Loucy (cell line): ENCODE results near the gene UBALD2.
A peak's percentile ranks its signal among the peaks of the same experiment; 100 is the strongest.
"Not testable (repeated sequence)": the region's sequence is repeated elsewhere in the genome, so short reads cannot be mapped to it uniquely, and the experiment has no call there.

Source experiments
- H2AFZ ChIP-seq: fragments of 200-600 bp; sonication (generic); 2 replicates; pipeline ENCODE4 v1.6.0; 2016; ENCODE audit warnings: antibody characterized with exemption, mild to moderate bottlenecking, low read length, moderate library complexity
- H3F3A ChIP-seq: fragments of 200-600 bp; 2 replicates; pipeline ENCODE4 v1.6.0; 2016; ENCODE audit warnings: antibody characterized with exemption, low read depth, mild to moderate bottlenecking
- H3K27me3 ChIP-seq: fragments of 200-600 bp; sonication (generic); 2 replicates; pipeline ENCODE4 v1.6.1; 2014; ENCODE audit warnings: low read length, mild to moderate bottlenecking; ENCODE audit not compliant: insufficient read depth, poor library complexity, severe bottlenecking
- H3K36me3 ChIP-seq: fragments of 200-600 bp; sonication (generic); 2 replicates; pipeline ENCODE4 v1.6.1; 2016; ENCODE audit warnings: low read length; ENCODE audit not compliant: insufficient read depth
- H3K4me1 ChIP-seq: fragments of 200-600 bp; sonication (generic); 2 replicates; pipeline ENCODE4 v1.5.1; 2014; ENCODE audit warnings: low read length, mild to moderate bottlenecking; ENCODE audit not compliant: insufficient read depth, poor library complexity, severe bottlenecking
- H3K4me2 ChIP-seq: fragments of 200-600 bp; sonication (generic); 2 replicates; pipeline ENCODE4 v1.6.0; 2014; ENCODE audit warnings: antibody characterized with exemption, low read length, low read depth, mild to moderate bottlenecking; ENCODE audit not compliant: poor library complexity, severe bottlenecking
- H3K4me3 ChIP-seq: fragments of 200-600 bp; sonication (generic); 2 replicates; pipeline ENCODE4 v1.5.1; 2014; ENCODE audit warnings: low read length, mild to moderate bottlenecking, mixed read lengths; ENCODE audit not compliant: poor library complexity, severe bottlenecking
- H3K79me2 ChIP-seq: fragments of 200-600 bp; sonication (generic); 2 replicates; pipeline ENCODE4 v1.6.1; 2014; ENCODE audit warnings: low read length; ENCODE audit not compliant: insufficient read depth
- H3K9ac ChIP-seq: fragments of 200-600 bp; sonication (generic); 2 replicates; pipeline ENCODE4 v1.6.0; 2014; ENCODE audit warnings: mild to moderate bottlenecking, low read depth, low read length, moderate library complexity; ENCODE audit not compliant: poor library complexity, severe bottlenecking
- H3K9me2 ChIP-seq: fragments of 200-600 bp; sonication (generic); replicated peaks from 2 replicates; pipeline ENCODE4 v1.6.1; 2016; ENCODE audit warnings: low read depth, low read length, mixed read lengths
- H3K9me3 ChIP-seq: fragments of 200-600 bp; sonication (generic); 2 replicates; pipeline ENCODE4 v1.6.1; 2014; ENCODE audit warnings: mild to moderate bottlenecking, antibody characterized with exemption, low read length, low read depth; ENCODE audit not compliant: insufficient read depth
- H4K20me1 ChIP-seq: fragments of 200-600 bp; sonication (generic); 2 replicates; pipeline ENCODE4 v1.6.0; 2014; ENCODE audit warnings: antibody characterized with exemption, low read length, mild to moderate bottlenecking; ENCODE audit not compliant: insufficient read depth, poor library complexity, severe bottlenecking
- CTCF ChIP-seq: fragments of 200-600 bp; sonication (generic); conservative IDR thresholded peaks from 2 replicates; pipeline ENCODE4 v1.5.1; 2014; ENCODE audit warnings: mild to moderate bottlenecking, antibody characterized with exemption, low read length
- EZH2phosphoT487 ChIP-seq: fragments of 200-600 bp; IDR thresholded peaks from 2 replicates; pipeline ENCODE4 v1.6.1; 2018; ENCODE audit warnings: antibody characterized with exemption, mild to moderate bottlenecking, moderate library complexity, borderline replicate concordance

Gene UBALD2

GRCh38 chr17:76265624-76266243, 586 bp downstream of the UBALD2 start:
- Histone ChIP-seq H3K9me2 (no peaks in the 10 kb centered on the region), H3K4me3 (peak overlapping the region; percentile 81), H3F3A (peaks cover 6% of the 10 kb centered on the region), H3K36me3 (no peaks in the 10 kb centered on the region; the same call in 1 of the 2 replicates), H3K27me3 (no peaks in the 10 kb centered on the region), H3K4me2 (peak overlapping the region; percentile 84), H2AFZ (0 out of 2 replicates have a peak overlapping the region, but pooled peaks have one; percentile 53), H3K9ac (peak overlapping the region; percentile 85), H4K20me1 (peaks cover 37% of the 10 kb centered on the region), H3K4me1 (peaks cover 57% of the 10 kb centered on the region), H3K79me2 (peaks cover 49% of the 10 kb centered on the region), H3K9me3 (no peaks in the 10 kb centered on the region)
- TF ChIP-seq EZH2phosphoT487 (no peak), CTCF (no peak)

- Histone ChIP-seq H3K4me3 (peak overlapping the region; percentile 81), H4K20me1 (peaks cover 37% of the 10 kb centered on the region), H3K9me2 (no peaks in the 10 kb centered on the region), H3K27me3 (no peaks in the 10 kb centered on the region), H3K9me3 (no peaks in the 10 kb centered on the region), H3K36me3 (no peaks in the 10 kb centered on the region; the same call in 1 of the 2 replicates), H3K4me1 (peaks cover 62% of the 10 kb centered on the region), H3K79me2 (peaks cover 56% of the 10 kb centered on the region), H3F3A (peaks cover 6% of the 10 kb centered on the region), H2AFZ (no peak overlapping the region), H3K9ac (peak overlapping the region; percentile 85), H3K4me2 (peak overlapping the region; percentile 84)
- TF ChIP-seq EZH2phosphoT487 (no peak), CTCF (no peak)
Observed at GRCh38 chr17:76266244-76266938, 1.2 kb downstream of the UBALD2 start.

GRCh38 chr17:76267051-76267576, 2.0 kb downstream of the UBALD2 start:
- Histone ChIP-seq H3K9me3 (no peaks in the 10 kb centered on the region), H3K27me3 (no peaks in the 10 kb centered on the region), H3K4me1 (peaks cover 56% of the 10 kb centered on the region), H3K79me2 (peaks cover 60% of the 10 kb centered on the region), H3K9me2 (no peaks in the 10 kb centered on the region), H3K9ac (peak overlapping the region; percentile 85), H2AFZ (no peak overlapping the region), H3K36me3 (no peaks in the 10 kb centered on the region; the same call in 1 of the 2 replicates), H3F3A (peaks cover 6% of the 10 kb centered on the region), H3K4me3 (peak overlapping the region; percentile 81), H3K4me2 (peak overlapping the region; percentile 84), H4K20me1 (peaks cover 37% of the 10 kb centered on the region)
- no peak for TF ChIP-seq EZH2phosphoT487
- no peak for TF ChIP-seq CTCF

GRCh38 chr17:76267581-76268001, 2.4 kb downstream of the UBALD2 start:
- peak overlapping the region; percentile 81 for H3K4me3 ChIP-seq
- H3K9ac ChIP-seq = peak overlapping the region; percentile 85
- peaks cover 37% of the 10 kb centered on the region for H4K20me1 ChIP-seq
- not testable (repeated sequence) for H2AFZ ChIP-seq, H3K9me2 ChIP-seq, H3K36me3 ChIP-seq, H3F3A ChIP-seq, H3K27me3 ChIP-seq, H3K9me3 ChIP-seq
- peak overlapping the region; percentile 84 for H3K4me2 ChIP-seq
- peaks cover 52% of the 10 kb centered on the region for H3K4me1 ChIP-seq
- peaks cover 60% of the 10 kb centered on the region for H3K79me2 ChIP-seq
